ENCODE results near the gene ACTL6B. TPM values are rescaled to one million over a fixed set of nuclear protein-coding genes. Genes with fewer than 3 reads are reported as not detected.

The ACTL6B gene
- total RNA-seq, 4 donors from 2014 or later = not detected

- TF ChIP-seq, protein P1, sequence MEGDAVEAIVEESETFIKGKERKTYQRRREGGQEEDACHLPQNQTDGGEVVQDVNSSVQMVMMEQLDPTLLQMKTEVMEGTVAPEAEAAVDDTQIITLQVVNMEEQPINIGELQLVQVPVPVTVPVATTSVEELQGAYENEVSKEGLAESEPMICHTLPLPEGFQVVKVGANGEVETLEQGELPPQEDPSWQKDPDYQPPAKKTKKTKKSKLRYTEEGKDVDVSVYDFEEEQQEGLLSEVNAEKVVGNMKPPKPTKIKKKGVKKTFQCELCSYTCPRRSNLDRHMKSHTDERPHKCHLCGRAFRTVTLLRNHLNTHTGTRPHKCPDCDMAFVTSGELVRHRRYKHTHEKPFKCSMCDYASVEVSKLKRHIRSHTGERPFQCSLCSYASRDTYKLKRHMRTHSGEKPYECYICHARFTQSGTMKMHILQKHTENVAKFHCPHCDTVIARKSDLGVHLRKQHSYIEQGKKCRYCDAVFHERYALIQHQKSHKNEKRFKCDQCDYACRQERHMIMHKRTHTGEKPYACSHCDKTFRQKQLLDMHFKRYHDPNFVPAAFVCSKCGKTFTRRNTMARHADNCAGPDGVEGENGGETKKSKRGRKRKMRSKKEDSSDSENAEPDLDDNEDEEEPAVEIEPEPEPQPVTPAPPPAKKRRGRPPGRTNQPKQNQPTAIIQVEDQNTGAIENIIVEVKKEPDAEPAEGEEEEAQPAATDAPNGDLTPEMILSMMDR (IDR thresholded peaks at IDR 0.05) = no peak
- ATAC-seq (ENCODE audit: low FRiP score) (no peak), DNase-seq (ENCODE audit: low spot score) (no peak)
Observed at GRCh38 chr7:100678291-100678984, 22.2 kb upstream of the ACTL6B start.

DNA sequence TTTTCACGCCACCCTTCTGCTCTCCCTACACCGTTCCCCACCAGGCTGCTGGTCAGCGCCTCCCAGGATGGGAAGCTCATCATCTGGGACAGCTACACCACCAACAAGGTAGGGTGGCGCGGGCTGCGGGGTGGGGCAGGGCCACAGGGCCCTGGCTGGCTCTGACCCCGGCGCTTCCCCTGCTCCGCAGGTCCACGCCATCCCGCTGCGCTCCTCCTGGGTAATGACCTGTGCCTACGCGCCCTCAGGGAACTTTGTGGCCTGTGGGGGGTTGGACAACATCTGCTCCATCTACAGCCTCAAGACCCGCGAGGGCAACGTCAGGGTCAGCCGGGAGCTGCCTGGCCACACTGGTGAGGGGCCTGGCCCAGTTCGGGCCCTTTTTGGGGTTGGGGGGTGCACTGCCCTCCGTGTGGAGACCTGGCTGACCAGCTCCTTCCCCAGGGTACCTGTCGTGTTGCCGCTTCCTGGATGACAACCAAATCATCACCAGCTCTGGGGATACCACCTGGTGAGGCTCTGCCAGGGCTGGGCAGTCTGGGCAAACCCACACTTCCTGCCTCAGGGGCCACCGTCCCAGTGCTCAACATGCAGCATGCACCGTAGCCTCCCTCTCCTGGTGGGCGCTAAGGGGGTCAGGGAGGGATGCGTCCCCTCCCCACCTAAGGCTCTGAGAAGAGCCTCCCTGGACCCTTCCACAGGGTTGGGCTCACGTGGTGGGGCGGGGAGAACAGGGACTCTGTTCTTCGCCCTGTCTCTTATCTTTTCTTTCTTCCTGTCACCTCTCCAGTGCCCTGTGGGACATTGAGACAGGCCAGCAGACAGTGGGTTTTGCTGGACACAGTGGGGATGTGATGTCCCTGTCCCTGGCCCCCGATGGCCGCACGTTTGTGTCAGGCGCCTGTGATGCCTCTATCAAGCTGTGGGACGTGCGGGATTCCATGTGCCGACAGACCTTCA, 21.3 kb upstream of the ACTL6B start:
- ATAC-seq (ENCODE audit: low FRiP score) (no peak), DNase-seq (ENCODE audit: low spot score) (no peak)
- TF ChIP-seq, protein P1 (IDR thresholded peaks at IDR 0.05) = no peak

- ATAC-seq (ENCODE audit: low FRiP score) = no peak
- no peak for DNase-seq (ENCODE audit: low spot score)
- TF ChIP-seq, protein P1 (IDR thresholded peaks at IDR 0.05) = no peak
Observed at GRCh38 chr7:100676501-100677306, 20.5 kb upstream of the ACTL6B start.

- ATAC-seq (ENCODE audit: low FRiP score) (peak; percentile 27), DNase-seq (ENCODE audit: low spot score) (no peak)
- TF ChIP-seq, protein P1 (IDR thresholded peaks at IDR 0.05) = no peak
Observed at GRCh38 chr7:100675581-100676350, 19.5 kb upstream of the ACTL6B start.

GRCh38 chr7:100675105-100675451, 18.8 kb upstream of the ACTL6B start:
- TF ChIP-seq, protein P1 (IDR thresholded peaks at IDR 0.05) = no peak
- ATAC-seq (ENCODE audit: low FRiP score) (no peak), DNase-seq (ENCODE audit: low spot score) (no peak)

GRCh38 chr7:100674411-100675104, 18.3 kb upstream of the ACTL6B start:
- DNase-seq (ENCODE audit: low spot score) = no peak
- TF ChIP-seq, protein P1 (IDR thresholded peaks at IDR 0.05) = no peak
- no peak for ATAC-seq (ENCODE audit: low FRiP score)

All from omental fat pad (tissue), 4 donors.